Measurements from ENCODE around the gene HSPA12B. TPM values are rescaled to one million over a fixed set of nuclear protein-coding genes. Genes with fewer than 3 reads are reported as not detected.
A peak's percentile ranks its signal among the peaks of the same experiment; 100 is the strongest.

The HSPA12B gene
- total and polyA plus RNA-seq, 2 donors from 2014 or later = 8.7 to 18.9 TPM

GRCh38 chr20:3784216-3784853 lies 51.9 kb downstream of the HSPA12B start:
- no peaks in the 10 kb centered on the region for H3K27me3 ChIP-seq (ENCODE audit: control insufficient read depth, insufficient read depth, low read length)
- FAIRE-seq (no peak), DNase-seq (peak in 2 of 5 donors; percentile 52 to 65)
- no peak for TF ChIP-seq CTCF (IDR thresholded peaks at IDR 0.05; ENCODE audit: borderline replicate concordance, extremely low read depth, insufficient read depth)
- no peak overlapping the region for H3K27ac ChIP-seq (ENCODE audit: low read depth in 2 of 2, low read length in 2 of 2)
- peaks cover 0 to 25% (median 18%) of the 10 kb centered on the region in 3 donors for H3K4me1 ChIP-seq (ENCODE audit: control insufficient read depth in 2 of 3, insufficient read depth in 2 of 3, low read depth in 1 of 3, low read length in 3 of 3)
- H3K36me3 ChIP-seq (ENCODE audit: control insufficient read depth in 2 of 3, insufficient read depth in 3 of 3, low read length in 3 of 3) = no peaks in the 10 kb centered on the region
- no peak overlapping the region for H3K9ac ChIP-seq (ENCODE audit: low read length in 3 of 3)
- intact Hi-C loops (cut with DNase I) = no loop called here
- H3K4me3 ChIP-seq (ENCODE audit: low read length in 3 of 3) = peak overlapping the region in 1 of 3 donors; percentile 74
- H3K9me3 ChIP-seq (ENCODE audit: control insufficient read depth in 2 of 3, insufficient read depth in 1 of 3, low read length in 3 of 3) = no peaks in the 10 kb centered on the region

GRCh38 chr20:3784863-3785239 lies 52.4 kb downstream of the HSPA12B start:
- Histone ChIP-seq H3K9ac (ENCODE audit: low read length in 3 of 3) (peak overlapping the region in 1 of 3 donors; percentile 61), H3K9me3 (ENCODE audit: control insufficient read depth in 2 of 3, insufficient read depth in 1 of 3, low read length in 3 of 3) (no peaks in the 10 kb centered on the region), H3K36me3 (ENCODE audit: control insufficient read depth in 2 of 3, insufficient read depth in 3 of 3, low read length in 3 of 3) (no peaks in the 10 kb centered on the region), H3K27ac (ENCODE audit: low read depth in 2 of 2, low read length in 2 of 2) (no peak overlapping the region), H3K4me3 (ENCODE audit: low read length in 3 of 3) (peak overlapping the region in 1 of 3 donors; percentile 74), H3K27me3 (ENCODE audit: control insufficient read depth, insufficient read depth, low read length) (no peaks in the 10 kb centered on the region), H3K4me1 (ENCODE audit: control insufficient read depth in 2 of 3, insufficient read depth in 2 of 3, low read depth in 1 of 3, low read length in 3 of 3) (peaks cover 0 to 25% (median 18%) of the 10 kb centered on the region in 3 donors)
- DNase-seq = peak in 1 of 5 donors; percentile 46
- FAIRE-seq = no peak
- intact Hi-C loops (cut with DNase I) = no loop called here
- no peak for TF ChIP-seq CTCF (IDR thresholded peaks at IDR 0.05; ENCODE audit: borderline replicate concordance, extremely low read depth, insufficient read depth)

- H3K4me1 ChIP-seq (ENCODE audit: control insufficient read depth in 2 of 3, insufficient read depth in 2 of 3, low read depth in 1 of 3, low read length in 3 of 3) = peaks cover 0 to 25% (median 18%) of the 10 kb centered on the region in 3 donors
- no peaks in the 10 kb centered on the region for H3K27me3 ChIP-seq (ENCODE audit: control insufficient read depth, insufficient read depth, low read length)
- peak overlapping the region in 2 of 3 donors; percentile 61 to 63 for H3K9ac ChIP-seq (ENCODE audit: low read length in 3 of 3)
- peak overlapping the region in 2 of 3 donors; percentile 74 to 75 for H3K4me3 ChIP-seq (ENCODE audit: low read length in 3 of 3)
- no peaks in the 10 kb centered on the region for H3K36me3 ChIP-seq (ENCODE audit: control insufficient read depth in 2 of 3, insufficient read depth in 3 of 3, low read length in 3 of 3)
- DNase-seq = peak in 2 of 5 donors; percentile 70 to 88
- no peaks in the 10 kb centered on the region for H3K9me3 ChIP-seq (ENCODE audit: control insufficient read depth in 2 of 3, insufficient read depth in 1 of 3, low read length in 3 of 3)
- no peak for TF ChIP-seq CTCF (IDR thresholded peaks at IDR 0.05; ENCODE audit: borderline replicate concordance, extremely low read depth, insufficient read depth)
- FAIRE-seq = no peak
- intact Hi-C loops (cut with DNase I) = no loop called here
- H3K27ac ChIP-seq (ENCODE audit: low read depth in 2 of 2, low read length in 2 of 2) = peak overlapping the region; percentile 76 to 77
Measured at GRCh38 chr20:3785240-3786125, 53.0 kb downstream of the HSPA12B start.

Data from kidney (tissue), 14 donors.